K562 (cell line): Measurements from ENCODE around the gene RNF222. TPM values are rescaled to one million over a fixed set of nuclear protein-coding genes. Genes with fewer than 3 reads are reported as not detected.

Experiments
- ATAC-seq: fragments of 200-7000 bp; cut with Tn5 transposase; 3 replicates; pipeline ENCODE4 v1.9.1; 2020; ENCODE audit warnings: moderate library complexity
- Bru-seq: library from RNA; stranded (reverse); fragments of 400-500 nt; gene quantifications from one replicate; lab custom pipeline; 2021; lab: Mats Ljungman, UMichigan
- BruChase-seq, 2 experiments: library from RNA; stranded (reverse); fragments of 400-500 nt; gene quantifications; one replicate each; lab custom pipeline; 2021; lab: Mats Ljungman, UMichigan
- BruUV-seq: library from RNA; stranded (reverse); fragments of 400-500 nt; replicated peaks from 2 replicates; lab custom pipeline; 2021; lab: Mats Ljungman, UMichigan
- CTCF ChIA-PET: fragments of 300-600 bp; formaldehyde crosslinking; extraction: SDS; loops from one replicate; lab custom pipeline; 2021; ENCODE audit warnings: low intra/inter-chr PET ratio; lab: Yijun Ruan, JAX
- POLR2A ChIA-PET: fragments of 300-600, 350-650 bp; sonication (Branson Sonifier 250); formaldehyde crosslinking; extraction: SDS; loops from one replicate; lab custom pipeline; 2021; ENCODE audit warnings: antibody characterized with exemption, inconsistent platforms; lab: Yijun Ruan, JAX
- DNase-seq, 4 experiments: peaks; one replicate each; pipeline versions ENCODE4 v3.0.0 to v3.0.0-alpha.2; 2011 to 2018; ENCODE audit warnings: low spot score in 3 of 4, mixed read lengths in 3 of 4; ENCODE audit errors: extremely low read depth in 1 of 4
- FAIRE-seq: peaks from 2 replicates; lab custom pipeline; 2011; peaks lifted over from hg19 to GRCh38; lab: Jason Lieb, UNC
- H2AFZ ChIP-seq: 2 replicates; pipeline ENCODE4 v1.6.0; 2011; ENCODE audit warnings: low read depth, low read length, control low read depth, inconsistent platforms
- H3K27ac ChIP-seq: fragments of 200-600 bp; 3 replicates; pipeline ENCODE4 v1.8.0; 2011; ENCODE audit warnings: low read depth, mild to moderate bottlenecking, control low read depth, inconsistent platforms, low read length, moderate library complexity, mixed read lengths; ENCODE audit errors: extremely low read depth
- H3K27me3 ChIP-seq, 2 experiments: fragments of 300-600 bp in 1 of 2; 2 replicates in 1 of 2; 3 replicates in 1 of 2; pipeline versions ENCODE4 v1.6.0 to v1.8.0; 2011; ENCODE audit warnings: inconsistent platforms in 2 of 2, low read length in 2 of 2, mild to moderate bottlenecking in 1 of 2, mixed read lengths in 1 of 2, moderate library complexity in 1 of 2; ENCODE audit not compliant: control insufficient read depth in 2 of 2, insufficient read depth in 2 of 2
- H3K36me3 ChIP-seq: fragments of 300-600 bp; 3 replicates; pipeline ENCODE4 v1.8.0; 2011; ENCODE audit warnings: mild to moderate bottlenecking, low read length, inconsistent platforms; ENCODE audit not compliant: control insufficient read depth, insufficient read depth
- H3K4me1 ChIP-seq, 2 experiments: fragments of 200-600 bp in 1 of 2; replicated peaks in 1 of 2; 2 replicates in 1 of 2; 3 replicates in 1 of 2; pipeline versions ENCODE4 v1.5.1 to v1.8.0; 2011; ENCODE audit warnings: inconsistent platforms in 2 of 2, low read length in 2 of 2, mild to moderate bottlenecking in 1 of 2, mixed read lengths in 1 of 2, moderate library complexity in 1 of 2; ENCODE audit not compliant: control insufficient read depth in 2 of 2, insufficient read depth in 2 of 2
- H3K4me2 ChIP-seq: 2 replicates; pipeline ENCODE4 v1.6.1; 2011; ENCODE audit warnings: low read length, control low read depth, inconsistent platforms, mixed read lengths; ENCODE audit not compliant: insufficient read depth
- H3K4me3 ChIP-seq: fragments of 200-600 bp; sonication (generic), shearing (Covaris generic); 2 replicates; pipeline ENCODE4 v1.5.1; 2016; ENCODE audit warnings: control low read depth, inconsistent platforms
- H3K79me2 ChIP-seq: fragments of 200-600 bp; 3 replicates; pipeline ENCODE4 v1.8.0; 2011; ENCODE audit warnings: low read length, inconsistent platforms; ENCODE audit not compliant: control insufficient read depth, insufficient read depth
- H3K9ac ChIP-seq, 2 experiments: 2 replicates each; pipeline versions ENCODE4 v1.6.0 to v1.6.1; 2011; ENCODE audit warnings: low read depth in 2 of 2, low read length in 2 of 2, control low read depth in 1 of 2, inconsistent platforms in 1 of 2, mild to moderate bottlenecking in 1 of 2, mixed read lengths in 1 of 2; ENCODE audit not compliant: insufficient read depth in 1 of 2
- H3K9me1 ChIP-seq: one replicate; pipeline ENCODE4 v1.6.0; 2011; ENCODE audit warnings: inconsistent platforms, mild to moderate bottlenecking, low read length, moderate library complexity; ENCODE audit not compliant: control insufficient read depth, insufficient read depth
- H3K9me3 ChIP-seq: replicated peaks from 2 replicates; pipeline ENCODE4 v1.5.1; 2011; ENCODE audit warnings: low read depth, low read length, inconsistent platforms; ENCODE audit not compliant: control insufficient read depth, insufficient read depth
- H4K20me1 ChIP-seq: replicated peaks from 2 replicates; pipeline ENCODE4 v1.6.1; 2011; ENCODE audit warnings: low read length, inconsistent platforms, mixed read lengths; ENCODE audit not compliant: control insufficient read depth, insufficient read depth
- MCM7 ChIP-seq, 2 experiments: fragments of 450-650 bp; IDR thresholded peaks; 2 replicates each; pipeline ENCODE4 v1.6.1; 2016 to 2018
- NFIC ChIP-seq: fragments of 450-650 bp; IDR thresholded peaks from 2 replicates; pipeline ENCODE4 v1.6.1; 2017; ENCODE audit warnings: mild to moderate bottlenecking, inconsistent platforms
- SPI1 ChIP-seq: IDR thresholded peaks from 2 replicates; pipeline ENCODE4 v1.6.1; 2011; ENCODE audit warnings: low read depth, low read length, control low read depth, borderline replicate concordance
- WGBS: fragments of 100-300 bp; shearing (Covaris generic); methylation state at CpG from one replicate; pipeline ENCODE4 v1.1.6; 2016; ENCODE audit warnings: low coverage, mixed read lengths; ENCODE audit not compliant: insufficient coverage; ENCODE audit errors: missing lambda C conversion rate; 5-methylcytosine and 5-hydroxymethylcytosine counted together
- in situ Hi-C: fragments of 300-500 bp; cut with MboI; formaldehyde crosslinking; loops from 4 replicates; pipeline ENCODE4 v1.15.0; 2018; ENCODE audit warnings: inconsistent platforms, mixed read lengths
- intact Hi-C: fragments of 100-400 bp; cut with micrococcal nuclease; formaldehyde crosslinking; loops from 2 replicates; pipeline ENCODE4 v1.14.2; 2022
- long read RNA-seq, 3 experiments: library from polyadenylated mRNA in 2 of 3; library from RNA in 1 of 3; unstranded in 2 of 3; stranded (forward) in 1 of 3; transcript quantifications; one replicate each; pipeline ENCODE4 v2.0.0, GENCODE V29; 2019 to 2022
- polyA minus RNA-seq, 3 experiments: library from RNA; depleted of rRNA, polyadenylated mRNA; stranded (reverse); fragments of >200 nt; gene quantifications; 2 replicates each; pipeline ENCODE4 v1.2.3, GENCODE V29; 2011
- polyA plus RNA-seq, 8 experiments: library from polyadenylated mRNA; depleted of rRNA in 4 of 8; stranded (reverse) in 5 of 8; unstranded in 3 of 8; fragments of >200 nt; fragmentation: Nextera tagmentation in 2 of 8; fragmentation: Illumina TruSeq in 1 of 8; extraction: Ambion mirVana in 2 of 8; extraction: Trizol in 1 of 8; gene quantifications; 2 replicates each; pipeline versions ENCODE4 v1.2.1 to v1.2.3, GENCODE V29; 2011 to 2014; ENCODE audit warnings: inconsistent platforms in 1 of 8, missing spikeins in 1 of 8
- total RNA-seq, 7 experiments: library from RNA; depleted of rRNA in 6 of 7; stranded (reverse); fragments of >200 nt in 6 of 7; fragmentation: Illumina TruSeq in 2 of 7; extraction: Trizol in 2 of 7; gene quantifications; 2 replicates each; pipeline versions ENCODE4 v1.2.1 to v1.2.3, GENCODE V29; 2011 to 2021; ENCODE audit warnings: low replicate concordance in 1 of 7

Gene RNF222
- not detected in 2 replicates for total RNA-seq (2011; cell fraction: chromatin; rRNA removed; ENCODE audit: low replicate concordance)
- total RNA-seq (2011; cell fraction: nucleolus; rRNA removed) = not detected in 2 replicates
- total RNA-seq (2011; cell fraction: nucleoplasm; rRNA removed) = not detected in 2 replicates
- total RNA-seq (2014; rRNA removed) (0.08 TPM in 1 of 2 replicates, not detected in the other), total RNA-seq (2014; rRNA removed; fragmentation: Illumina TruSeq; extraction: Trizol) (0.06 TPM in 1 of 2 replicates, not detected in the other), total RNA-seq (2015; rRNA removed; fragmentation: Illumina TruSeq; extraction: Trizol) (not detected in 2 replicates), total RNA-seq (2021) (not detected in 2 replicates), polyA plus RNA-seq (2011; rRNA removed) (not detected in 2 replicates), polyA plus RNA-seq (2014; fragmentation: Illumina TruSeq; extraction: Trizol) (not detected in 2 replicates), polyA plus RNA-seq (2014; fragmentation: Nextera tagmentation; extraction: Ambion mirVana) (not detected), polyA plus RNA-seq (2014; rRNA removed) (not detected in 2 replicates), polyA minus RNA-seq (2011; rRNA and poly(A)+ RNA removed) (not detected in 2 replicates), Bru-seq, nascent RNA (not detected), BruChase-seq, experiment 1, labeled RNA remaining after a 2-hour chase (not detected), BruChase-seq, experiment 2, labeled RNA remaining after a 6-hour chase (not detected)
- not detected in 2 replicates for polyA plus RNA-seq (2011; cell fraction: cytosol; rRNA removed)
- not detected in 2 replicates for polyA plus RNA-seq (2011; cell fraction: nucleus; rRNA removed)
- polyA plus RNA-seq (2012) = 0.03 and 0.04 TPM in 2 replicates
- not detected in 2 replicates for polyA minus RNA-seq (2011; cell fraction: cytosol; rRNA and poly(A)+ RNA removed)
- not detected in 2 replicates for polyA minus RNA-seq (2011; cell fraction: nucleus; rRNA and poly(A)+ RNA removed)
- long read RNA-seq, experiment 1 = 0 reads
- long read RNA-seq, experiment 2 = 0 reads
- long read RNA-seq, experiment 3 = 0 reads

- peak; percentile 47; the same call in 1 of the 3 replicates for ATAC-seq
- Histone ChIP-seq H3K4me3 (no peak within 1 kb of the TSS), H3K4me2 (no peak within 1 kb of the TSS), H3K36me3 (no peaks in the 10 kb centered on the region), H3K9me3 (no peaks in the 10 kb centered on the region), H3K9ac (peak within 1 kb of the TSS in 1 of 2 experiments; percentile 77; a peak in 2 of 4 replicates), H3K9me1 (no peaks in the 10 kb centered on the region), H3K27me3 (peaks cover 0 to 19% of the 10 kb centered on the region in 2 experiments; a peak in 3 of 5 replicates), H3K4me1 (peaks cover 0 to 15% of the 10 kb centered on the region in 2 experiments; a peak in 3 of 5 replicates), H3K27ac (no peak within 1 kb of the TSS), H2AFZ (no peak within 1 kb of the TSS), H3K79me2 (no peaks in the 10 kb centered on the region), H4K20me1 (no peaks in the 10 kb centered on the region)
- intact Hi-C loops (no loop called here), in situ Hi-C loops (loop anchor here (25.0 kb wide), 1 partner anchor 1140 kb away; no protein-coding TSS in a partner anchor)
- TF ChIP-seq SPI1 (no peak), MCM7 (IDR thresholded peaks at IDR 0.05) (no peak), NFIC (peak; percentile 67; the same call in 1 of the 2 replicates)
- no peak for FAIRE-seq
- WGBS = 5% methylated on average over 11 of the region's 13 CpGs
- BruUV-seq = no TSS peak
- CTCF ChIA-PET = no interaction called here
- POLR2A ChIA-PET = interaction anchor here (1.1 kb wide), 1 partner anchor 14 kb away, joined by 4 read pairs; no protein-coding TSS in a partner anchor
- DNase-seq = no peak
These were observed at the start of gene RNF222 for GRCh38 chr17:8397636-8398035. RNF222 (minus strand) TSS chr17:8397827; CDS start chr17:8393461, 4,366 bp downstream.
